IPS-11a (cell line): ENCODE results near the gene ARHGAP24.
"Not testable (repeated sequence)": the region's sequence is repeated elsewhere in the genome, so short reads cannot be mapped to it uniquely, and the experiment has no call there.

Source experiments
- H3K4me3 ChIP-seq: one replicate; pipeline ENCODE4 v1.5.1; 2013; ENCODE audit warnings: low read depth, low read length, control low read depth

ARHGAP24 gene

DNA sequence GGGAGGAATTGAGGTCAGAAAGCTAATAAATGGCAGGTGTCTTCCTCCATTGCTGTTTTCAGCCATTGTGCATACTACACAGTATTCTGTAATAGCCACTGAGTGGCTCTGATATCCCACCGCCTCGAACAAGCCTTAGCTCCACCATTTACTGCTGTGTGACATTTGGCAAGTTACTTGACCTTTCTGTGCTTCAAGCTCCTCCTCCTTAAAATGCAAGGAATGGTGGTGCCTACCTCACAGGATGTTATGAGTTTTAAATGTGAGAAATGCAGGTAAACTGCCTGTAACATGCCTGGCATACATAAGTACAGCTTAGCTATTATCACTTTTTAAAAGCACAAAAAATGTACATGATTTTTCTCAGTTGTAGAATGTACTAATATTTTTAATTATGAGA is 464.0 kb downstream of the ARHGAP24 start:
- no peak overlapping the region for H3K4me3 ChIP-seq

- no peak overlapping the region for H3K4me3 ChIP-seq
These were observed 464.6 kb downstream of the ARHGAP24 start for GRCh38 chr4:85939595-85939994.

GRCh38 chr4:85940151-85940550 is 465.2 kb downstream of the ARHGAP24 start:
- no peak overlapping the region for H3K4me3 ChIP-seq

GRCh38 chr4:85942107-85942506 is 467.2 kb downstream of the ARHGAP24 start:
- H3K4me3 ChIP-seq = no peak overlapping the region

- no peak overlapping the region for H3K4me3 ChIP-seq
These were observed 471.9 kb downstream of the ARHGAP24 start for GRCh38 chr4:85946821-85947220.

DNA sequence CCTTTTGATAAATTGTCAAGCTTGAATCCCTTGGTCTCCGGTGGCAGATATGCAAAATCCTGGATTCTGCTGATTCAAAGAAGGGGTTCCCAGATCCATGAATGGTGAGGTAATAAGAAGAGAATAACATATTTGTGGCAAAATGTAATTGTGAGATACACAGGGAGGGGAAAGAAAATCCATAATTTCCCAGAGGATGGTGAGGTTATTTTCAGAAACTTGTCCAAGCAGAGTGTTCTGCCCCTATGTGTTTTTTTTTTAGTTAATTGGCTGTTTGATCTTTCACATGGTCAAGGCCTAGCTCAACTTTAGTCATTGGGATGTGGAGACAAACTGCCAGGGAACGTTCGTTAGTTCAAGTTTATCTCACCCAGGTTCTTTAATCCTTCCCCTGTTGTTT is 476.1 kb downstream of the ARHGAP24 start:
- no peak overlapping the region for H3K4me3 ChIP-seq

DNA sequence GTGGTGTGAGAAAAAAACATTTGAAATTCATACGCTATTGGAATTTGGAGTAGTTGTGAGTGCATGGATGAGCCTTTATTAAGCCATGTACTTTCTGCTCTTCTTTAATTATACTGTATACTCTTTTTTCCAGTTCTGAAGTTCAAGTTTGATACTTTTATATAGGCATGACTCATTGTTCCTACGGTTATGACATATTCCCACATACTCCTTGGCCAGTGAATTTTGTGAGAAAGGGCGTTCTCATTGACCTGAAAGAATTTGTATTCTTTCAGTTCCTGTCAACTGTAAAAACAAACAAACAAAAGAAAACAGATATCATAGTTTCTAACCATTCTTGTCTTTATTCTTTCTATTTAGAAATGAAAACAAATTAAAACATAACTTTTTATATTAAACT is 477.6 kb downstream of the ARHGAP24 start:
- H3K4me3 ChIP-seq = no peak overlapping the region

DNA sequence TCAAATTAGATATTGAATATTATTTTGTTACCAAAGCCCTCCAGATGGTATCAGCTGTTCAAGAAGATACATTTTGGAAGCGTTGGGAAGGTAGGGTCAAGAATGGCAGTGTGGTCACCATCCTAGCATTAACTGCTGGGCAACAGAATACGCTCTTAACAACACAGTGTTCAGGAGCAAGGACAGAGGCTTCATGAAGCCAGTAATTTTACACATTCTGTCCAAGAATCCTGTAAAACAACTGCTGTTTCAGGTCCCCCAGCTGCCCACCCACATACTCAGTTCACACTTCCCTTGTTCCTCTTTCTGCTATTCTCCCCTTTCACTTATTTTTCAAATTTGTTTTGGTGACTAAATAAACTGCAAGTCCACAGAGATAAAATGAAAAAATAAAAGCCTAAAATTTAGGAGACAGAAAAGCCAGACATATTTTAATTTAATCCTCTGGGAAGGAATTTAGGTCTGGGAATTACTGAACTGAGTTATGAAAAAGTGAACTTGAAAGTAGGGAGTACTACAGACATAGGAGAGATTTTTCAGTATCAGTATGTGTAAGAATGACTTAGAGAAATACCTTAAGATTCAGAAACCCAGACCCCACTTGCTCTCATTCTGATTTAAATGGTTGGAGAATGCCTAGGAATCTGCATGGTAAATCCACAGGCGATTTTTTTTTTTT is 478.2 kb downstream of the ARHGAP24 start:
- H3K4me3 ChIP-seq = no peak overlapping the region

DNA sequence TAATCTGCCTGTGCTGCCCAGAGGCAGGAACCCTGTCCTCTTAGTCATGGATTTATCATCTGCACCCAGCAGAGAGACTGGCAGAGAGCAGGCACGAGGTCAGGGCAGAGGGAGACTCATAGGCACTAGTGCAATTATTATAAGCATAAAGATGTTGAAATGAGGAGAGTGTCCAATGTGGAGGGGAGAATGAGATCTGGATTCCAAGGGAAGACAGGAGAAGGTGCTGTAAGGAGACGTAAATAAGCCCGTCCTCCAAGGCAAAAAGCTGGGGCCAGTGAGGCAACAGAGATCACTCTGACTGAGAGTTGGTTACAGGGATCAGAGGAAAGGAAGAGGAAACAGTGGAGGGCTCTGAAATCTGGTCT is 478.7 kb downstream of the ARHGAP24 start:
- no peak overlapping the region for H3K4me3 ChIP-seq

- H3K4me3 ChIP-seq = no peak overlapping the region
These were observed 480.8 kb downstream of the ARHGAP24 start for GRCh38 chr4:85955620-85956292.

DNA sequence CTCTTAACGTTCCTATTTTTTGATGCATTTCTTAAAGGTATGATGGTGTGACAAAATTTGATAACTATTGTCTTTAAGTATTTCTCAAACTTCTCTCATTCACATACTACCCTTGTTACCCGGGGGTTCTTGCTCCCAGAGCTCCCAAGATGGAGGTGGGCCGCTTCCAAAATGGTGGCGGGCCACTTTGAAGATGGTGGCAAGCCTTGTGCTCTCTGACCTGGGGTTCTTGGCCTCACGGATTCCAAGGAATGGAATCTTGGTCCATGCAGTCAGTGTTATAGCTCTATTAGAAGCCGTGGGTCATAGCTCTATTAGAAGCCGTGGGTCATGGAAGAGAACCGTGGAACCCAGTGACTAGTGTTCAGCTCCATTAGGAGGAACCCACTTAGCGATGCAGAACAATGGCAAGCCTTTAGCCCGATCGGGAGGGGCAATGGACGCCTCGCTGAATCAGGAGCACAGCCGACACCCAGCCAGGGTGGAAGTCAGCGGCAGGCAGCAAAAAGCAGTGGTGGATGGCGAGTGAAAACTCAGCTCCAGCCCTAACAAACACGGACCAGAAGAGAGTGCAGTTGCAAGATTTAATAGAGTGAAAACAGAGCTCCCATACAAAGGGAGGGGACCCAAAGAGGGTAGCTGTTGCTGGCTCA is 481.5 kb downstream of the ARHGAP24 start:
- no peak overlapping the region for H3K4me3 ChIP-seq

DNA sequence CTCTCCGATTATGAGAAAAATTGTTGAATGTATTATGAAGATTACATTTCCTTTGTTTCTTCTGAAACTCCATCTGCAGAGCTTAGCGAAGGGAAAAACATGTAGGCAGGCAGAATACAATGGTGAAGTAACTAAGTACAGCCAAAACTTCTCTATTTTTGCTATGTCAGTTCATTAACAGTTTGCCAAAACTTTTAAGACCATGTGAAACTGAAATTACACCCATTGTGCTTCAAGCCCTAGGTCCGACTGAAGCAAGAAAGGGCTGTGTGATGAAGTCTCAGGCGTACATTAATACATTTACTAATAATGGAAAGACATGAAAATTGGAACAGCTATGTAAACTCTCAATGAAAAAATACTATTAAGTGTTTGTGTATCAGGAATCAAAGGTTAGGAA is 486.9 kb downstream of the ARHGAP24 start:
- no peak overlapping the region for H3K4me3 ChIP-seq

DNA sequence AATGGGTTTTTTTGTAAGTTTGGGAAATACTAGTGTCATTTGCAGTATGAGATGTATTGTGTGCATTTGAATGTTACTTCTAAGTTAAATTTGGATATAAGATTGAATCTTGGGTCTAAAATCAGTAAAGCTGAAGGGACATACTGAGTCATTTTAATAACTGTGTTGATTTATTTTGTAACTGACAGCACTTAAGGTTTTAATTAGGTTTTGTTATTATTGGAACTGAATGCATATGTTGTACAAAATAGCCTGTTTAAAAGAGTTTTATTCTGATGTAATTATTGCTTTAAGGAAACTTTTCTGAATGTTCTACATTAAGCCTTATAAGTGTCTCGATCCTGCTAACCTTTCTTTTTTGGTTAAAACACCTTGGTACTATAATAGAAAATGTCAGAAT is 488.3 kb downstream of the ARHGAP24 start:
- no peak overlapping the region for H3K4me3 ChIP-seq

DNA sequence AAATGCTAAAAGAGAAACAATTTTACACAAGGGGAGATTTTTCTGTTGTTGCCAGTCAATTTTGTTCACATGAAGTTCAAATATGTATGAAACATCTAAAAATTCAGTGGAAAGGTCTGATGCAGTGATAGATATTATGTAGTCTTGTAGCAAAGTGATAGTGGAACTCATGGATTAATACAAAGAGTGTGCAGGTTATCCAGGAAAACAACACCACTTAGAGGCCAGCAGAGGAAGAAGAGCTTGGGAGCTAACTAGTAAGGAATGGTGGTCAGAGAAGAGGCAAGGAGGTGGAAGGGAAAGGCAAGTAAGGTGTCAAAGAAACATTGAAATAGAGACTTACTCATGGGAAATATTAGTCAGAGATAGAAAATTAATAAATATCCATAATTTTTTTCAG is 489.3 kb downstream of the ARHGAP24 start:
- no peak overlapping the region for H3K4me3 ChIP-seq

GRCh38 chr4:85965017-85965416 is 490.1 kb downstream of the ARHGAP24 start:
- not testable (repeated sequence) for H3K4me3 ChIP-seq

DNA sequence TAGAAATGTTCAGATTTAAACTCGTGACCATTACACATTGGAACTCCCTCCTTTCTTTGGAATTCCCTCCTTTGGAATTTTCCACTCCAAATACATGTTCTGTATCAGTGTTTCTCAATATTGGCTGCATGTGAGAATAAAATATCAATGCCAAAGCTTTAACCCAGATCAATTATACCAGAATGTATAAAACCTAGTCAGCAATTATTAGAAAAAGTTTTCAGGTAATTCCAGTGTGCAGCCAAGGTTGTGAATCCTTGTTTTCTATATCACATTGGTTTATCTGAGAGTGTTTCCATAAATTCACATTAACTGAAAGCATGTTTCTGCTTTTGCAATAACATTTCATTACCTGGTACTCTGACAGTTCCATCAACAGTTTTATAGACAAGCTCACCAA is 490.6 kb downstream of the ARHGAP24 start:
- H3K4me3 ChIP-seq = no peak overlapping the region

GRCh38 chr4:85966373-85966772 is 491.4 kb downstream of the ARHGAP24 start:
- H3K4me3 ChIP-seq = no peak overlapping the region

- no peak overlapping the region for H3K4me3 ChIP-seq
These were observed 492.9 kb downstream of the ARHGAP24 start for GRCh38 chr4:85967872-85968271.

DNA sequence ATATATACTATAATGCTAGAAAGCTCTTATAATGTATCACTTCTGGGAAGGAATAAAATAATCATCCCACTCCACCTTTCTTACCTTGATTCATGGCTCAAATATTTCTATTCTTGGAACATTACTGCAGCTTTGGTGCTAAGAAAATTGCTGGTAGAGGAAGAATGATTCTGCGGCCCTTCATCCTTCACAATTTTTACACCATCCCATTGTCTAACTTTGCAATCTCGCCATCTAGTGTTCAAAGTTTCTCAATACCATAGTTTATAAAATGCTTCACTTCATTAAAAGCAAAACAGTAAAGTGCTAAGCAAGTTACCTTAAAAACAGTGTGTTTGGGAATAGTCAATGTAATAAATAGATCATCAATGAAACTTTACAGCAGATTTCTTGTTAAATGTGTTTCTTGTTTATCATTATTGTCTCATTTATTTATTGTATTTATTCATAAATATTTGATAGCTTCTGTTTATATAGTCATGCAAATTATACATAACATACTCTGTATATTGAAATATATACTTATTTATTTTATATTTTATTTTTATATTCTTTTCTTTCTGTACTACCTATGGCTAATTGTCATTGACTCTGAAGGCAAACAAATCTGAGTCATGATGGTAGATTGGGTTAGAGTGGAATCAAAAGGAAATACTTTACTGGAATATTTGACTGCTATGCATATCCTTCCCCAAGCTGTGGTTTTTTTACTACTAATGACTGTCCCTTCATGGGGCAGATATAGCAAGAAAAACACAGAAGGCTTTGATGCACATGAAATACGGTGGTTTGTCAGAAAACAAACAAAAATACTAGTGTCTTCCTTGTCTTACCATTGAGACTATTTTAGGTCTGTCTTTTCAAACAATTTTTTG is 494.2 kb downstream of the ARHGAP24 start:
- no peak overlapping the region for H3K4me3 ChIP-seq

- no peak overlapping the region for H3K4me3 ChIP-seq
These were observed 495.6 kb downstream of the ARHGAP24 start for GRCh38 chr4:85970535-85970934.

DNA sequence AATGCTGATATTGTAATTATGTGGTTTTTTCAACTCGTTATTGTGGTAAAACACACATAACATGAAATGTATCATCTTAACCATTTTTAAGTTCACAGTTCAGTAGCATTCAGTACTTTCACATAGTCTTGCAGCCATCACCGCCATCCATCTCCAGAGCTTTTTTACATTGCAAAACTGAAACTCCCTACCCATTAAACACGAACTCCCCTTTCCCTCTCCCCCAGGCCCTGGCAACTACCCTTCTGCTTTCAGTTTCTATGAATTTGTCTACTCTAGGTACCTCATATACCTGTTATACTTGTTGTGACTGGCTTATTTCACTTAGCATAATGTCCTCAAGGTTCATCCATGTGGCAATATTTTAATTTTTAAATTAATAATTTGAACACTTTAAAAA is 504.3 kb downstream of the ARHGAP24 start:
- H3K4me3 ChIP-seq = no peak overlapping the region
